Activated naive CD4-positive, alpha-beta T cell (primary cell): Measurements from ENCODE around the gene EIF4E2.
A peak's percentile ranks its signal among the peaks of the same experiment; 100 is the strongest.

Experiments
- DNase-seq, 4 experiments: peaks; one replicate each; lab custom pipeline; 2025; lab: John Stamatoyannopoulos, UW

EIF4E2 gene

DNA sequence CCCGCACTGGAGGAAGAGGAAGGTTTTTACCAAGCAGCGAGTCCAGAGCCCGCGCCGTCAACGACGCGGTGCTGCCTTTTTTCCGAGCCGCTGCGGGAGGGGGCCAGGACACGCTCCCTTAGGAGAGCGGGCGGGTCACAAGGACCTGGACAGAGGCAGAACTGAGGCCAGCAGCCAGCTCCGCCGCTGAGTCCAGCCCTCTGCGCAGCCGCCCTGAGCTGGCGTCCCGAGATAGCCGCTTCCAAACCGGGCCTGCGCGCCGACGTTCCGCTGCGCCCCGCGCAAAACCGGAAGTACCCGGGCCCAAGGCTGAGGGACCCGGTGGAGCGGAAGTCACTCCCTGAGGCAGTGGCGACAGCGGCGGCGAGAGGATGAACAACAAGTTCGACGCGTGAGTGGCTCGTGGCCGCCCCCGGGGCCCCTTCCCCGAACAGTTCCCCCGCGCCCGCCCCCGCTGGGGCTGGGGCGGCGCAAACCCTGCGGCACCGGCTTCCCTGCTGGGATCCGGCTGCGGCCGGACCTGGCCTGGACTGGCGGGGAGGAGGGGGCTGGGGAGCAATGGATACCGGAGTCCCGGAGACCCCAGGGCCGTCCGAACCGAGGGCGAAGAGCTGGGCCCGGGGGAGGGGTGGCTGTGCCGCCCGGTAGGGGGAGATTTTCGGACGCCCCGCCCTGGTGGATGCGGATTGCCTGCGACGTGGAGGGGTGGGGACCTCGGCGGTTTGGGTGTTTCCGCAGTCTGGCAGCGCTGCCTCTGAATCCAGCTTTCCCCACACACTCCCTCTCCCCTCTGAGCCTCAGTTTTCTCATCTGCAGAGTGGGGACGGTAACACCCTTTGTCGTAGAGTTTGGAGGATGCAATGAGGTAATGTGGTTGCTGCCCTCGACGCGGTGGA lies at the start of gene EIF4E2, which contains the start of gene TIGD1:
Gene EIF4E2, plus strand, starts transcription at position 336 of the 896 bp plus-strand sequence. Its CDS starts 36 bp downstream, at position 372.
Gene TIGD1, minus strand, starts transcription at position 204 of the 896 bp plus-strand sequence. CDS start 675 bp downstream, outside the sequence.
- DNase-seq: peak; percentile 77 to 89 (median 86)

DNA sequence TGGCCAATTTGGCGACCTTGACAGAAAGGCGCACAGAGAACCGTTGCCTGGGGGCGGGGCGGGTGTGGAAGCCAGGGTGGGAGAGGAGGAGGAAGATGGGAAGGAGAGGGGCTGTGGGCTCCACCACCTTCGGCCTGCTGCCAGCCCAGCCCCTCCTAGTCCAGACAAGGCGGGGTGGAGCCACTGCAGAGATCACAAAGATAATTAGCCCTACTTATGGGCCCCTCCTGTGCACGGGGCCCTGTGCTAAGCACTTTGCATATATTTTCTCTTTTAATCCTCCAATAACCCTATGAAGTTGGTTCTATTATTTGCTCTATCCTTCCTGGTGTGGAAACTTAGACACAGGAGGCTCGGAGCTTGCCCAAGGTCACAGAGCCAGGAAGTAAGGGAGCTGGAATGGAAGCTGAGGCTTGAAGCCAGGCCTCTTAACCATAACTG lies 49.1 kb upstream of the EIF4E2 start:
- DNase-seq: no peak

DNA sequence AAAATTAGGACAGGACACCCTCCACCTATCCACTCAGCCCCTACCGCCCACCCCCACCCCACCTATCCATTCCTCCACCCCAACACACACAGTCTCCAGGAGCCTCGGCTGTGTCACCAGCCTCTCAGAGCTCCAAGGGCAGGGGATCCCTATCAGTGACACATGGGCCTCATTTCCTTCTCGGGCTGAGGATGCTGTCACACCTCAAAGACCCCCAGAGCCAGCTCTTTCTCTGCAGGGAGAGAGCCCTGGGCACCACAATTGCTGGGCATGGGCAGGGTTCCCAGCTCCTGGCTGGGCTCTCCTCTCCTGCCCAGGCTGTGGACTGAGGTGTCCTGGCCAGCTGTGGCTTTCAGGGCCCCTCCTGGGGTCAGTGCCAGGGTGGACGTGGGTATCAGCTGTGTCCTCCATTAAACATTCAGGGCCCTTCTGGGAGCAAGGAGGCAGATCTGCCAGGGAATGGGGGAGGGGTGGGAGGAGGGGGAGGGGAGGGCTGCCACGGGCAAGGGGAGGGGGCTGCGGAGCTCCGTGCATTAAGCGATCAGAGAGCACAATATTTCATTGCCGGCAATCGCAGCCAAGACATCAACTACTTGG lies 48.6 kb upstream of the EIF4E2 start:
- no peak for DNase-seq

DNA sequence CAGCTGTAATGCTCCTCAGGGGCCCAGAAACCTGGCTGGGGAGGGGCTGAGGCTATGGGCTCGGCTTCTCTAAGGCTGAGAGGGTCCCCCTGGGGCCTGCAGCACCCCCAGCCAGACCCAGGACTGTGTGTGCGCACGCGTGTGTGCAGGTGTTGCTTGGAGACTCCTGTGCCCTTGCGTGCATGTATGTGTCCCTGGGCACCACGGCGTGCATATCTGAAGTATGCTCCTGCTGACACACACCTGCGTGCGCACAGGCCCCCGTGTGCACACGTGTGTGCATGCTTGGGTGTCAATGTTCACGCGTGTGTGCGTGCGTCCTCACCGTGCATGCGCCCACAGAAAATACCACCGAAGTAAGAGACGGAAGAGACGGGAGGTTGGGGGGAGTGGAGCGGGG lies 48.0 kb upstream of the EIF4E2 start:
- DNase-seq: no peak

- DNase-seq: no peak
Observed at GRCh38 chr2:232502911-232503808, 47.3 kb upstream of the EIF4E2 start.

DNA sequence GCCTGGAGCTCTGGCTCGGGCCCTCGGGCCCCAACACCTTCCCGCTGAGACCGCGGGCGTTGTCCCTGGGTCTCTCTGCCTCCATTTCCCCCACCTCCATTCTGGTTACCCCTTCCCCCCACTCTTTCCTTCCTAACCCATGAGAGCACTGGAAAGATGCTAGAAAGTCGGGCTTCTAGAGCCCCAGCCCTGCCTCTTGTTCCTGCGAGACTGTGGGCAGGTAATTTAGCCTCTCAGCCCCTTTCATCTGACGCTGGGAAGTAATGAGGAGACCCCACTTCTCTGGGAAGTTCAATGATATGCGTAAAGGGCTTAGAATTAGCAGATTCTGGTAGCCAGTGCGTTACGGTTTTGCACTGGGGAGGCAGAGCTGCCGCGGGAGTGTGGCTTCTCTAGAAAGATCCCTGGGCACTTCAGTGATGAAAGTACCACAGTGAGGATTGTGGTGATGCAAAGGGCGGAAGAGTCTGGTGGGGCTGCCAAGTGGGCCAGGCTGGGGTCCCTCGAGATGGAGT lies 46.6 kb upstream of the EIF4E2 start:
- DNase-seq: no peak

DNA sequence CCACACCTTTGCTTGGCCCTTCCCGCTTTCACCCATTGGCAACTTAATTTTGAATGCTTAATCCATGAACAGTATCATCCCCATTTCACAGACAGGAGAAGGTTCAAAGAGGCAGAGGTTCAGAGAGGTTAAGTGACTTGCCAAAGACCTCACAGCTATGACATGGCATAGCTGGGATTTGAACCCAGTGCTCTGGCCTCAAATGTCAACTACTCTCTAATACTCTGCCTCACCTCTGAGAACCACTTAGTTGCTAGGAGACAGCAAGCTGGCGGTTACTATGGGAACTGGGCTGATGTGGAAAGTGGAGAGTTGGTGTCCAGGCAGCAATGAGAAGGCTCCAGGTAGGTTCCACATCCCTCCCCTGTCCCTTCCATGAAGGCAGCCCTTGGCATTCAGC lies 46.1 kb upstream of the EIF4E2 start:
- no peak for DNase-seq

DNA sequence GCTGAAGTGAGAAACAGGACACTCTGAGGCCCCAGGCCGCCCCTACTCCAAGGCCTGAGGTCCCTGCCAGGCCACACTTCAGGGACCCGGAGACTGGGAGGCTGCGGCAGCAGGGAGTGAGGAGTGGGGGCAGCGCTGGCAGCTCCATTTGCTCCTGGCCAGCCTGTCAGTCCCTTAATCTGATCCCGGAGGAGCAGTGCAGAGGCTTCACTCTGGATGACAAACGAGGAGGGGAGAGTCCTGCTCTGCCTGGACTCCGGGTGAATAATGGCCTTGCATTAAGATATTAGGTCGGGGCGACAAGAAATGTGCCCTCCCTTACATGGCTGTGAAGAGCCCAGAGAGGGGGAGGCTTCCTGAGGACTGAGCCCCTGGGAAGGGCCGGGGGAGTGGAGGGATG lies 44.6 kb upstream of the EIF4E2 start:
- DNase-seq: no peak

DNA sequence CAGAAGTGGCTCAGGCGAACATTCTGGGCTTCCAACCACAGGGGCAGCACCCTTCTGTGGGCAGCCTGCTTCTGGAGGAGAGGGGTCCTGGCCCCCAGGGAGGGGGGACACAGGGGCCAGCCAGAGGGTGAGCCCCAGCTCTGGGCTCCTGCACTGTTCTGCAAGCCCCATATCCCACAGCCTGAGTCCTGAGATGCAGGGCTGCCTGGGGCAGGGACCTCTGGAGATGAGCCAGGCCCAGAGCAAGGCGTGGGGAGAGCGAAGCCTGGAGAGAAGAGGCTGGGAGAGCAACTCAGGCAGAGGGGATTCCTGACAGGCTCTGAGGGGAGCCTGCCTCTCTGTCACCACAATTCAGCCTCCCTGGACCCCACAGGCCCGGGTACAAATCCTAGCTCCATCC lies 43.8 kb upstream of the EIF4E2 start:
- DNase-seq: no peak

DNA sequence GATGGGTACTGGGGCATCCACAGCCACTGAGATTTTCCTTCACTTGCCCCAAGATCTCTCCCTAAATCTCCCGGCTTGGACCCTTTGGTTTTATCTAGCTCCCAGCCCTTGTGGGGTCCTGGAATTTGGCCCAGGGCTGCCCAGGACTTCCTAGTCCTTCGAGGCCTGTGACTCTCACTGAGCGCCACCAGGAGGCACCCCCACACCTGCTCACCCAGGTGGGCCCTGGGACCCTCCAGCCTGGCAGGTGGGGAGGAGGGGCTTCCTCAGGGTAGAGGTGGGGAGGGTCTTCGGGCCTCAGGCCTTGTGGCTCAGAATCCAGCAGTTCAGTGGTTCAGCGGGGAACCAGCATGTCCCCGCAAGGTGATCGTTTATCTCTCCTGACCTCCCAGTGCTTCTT lies 42.2 kb upstream of the EIF4E2 start:
- DNase-seq: no peak

DNA sequence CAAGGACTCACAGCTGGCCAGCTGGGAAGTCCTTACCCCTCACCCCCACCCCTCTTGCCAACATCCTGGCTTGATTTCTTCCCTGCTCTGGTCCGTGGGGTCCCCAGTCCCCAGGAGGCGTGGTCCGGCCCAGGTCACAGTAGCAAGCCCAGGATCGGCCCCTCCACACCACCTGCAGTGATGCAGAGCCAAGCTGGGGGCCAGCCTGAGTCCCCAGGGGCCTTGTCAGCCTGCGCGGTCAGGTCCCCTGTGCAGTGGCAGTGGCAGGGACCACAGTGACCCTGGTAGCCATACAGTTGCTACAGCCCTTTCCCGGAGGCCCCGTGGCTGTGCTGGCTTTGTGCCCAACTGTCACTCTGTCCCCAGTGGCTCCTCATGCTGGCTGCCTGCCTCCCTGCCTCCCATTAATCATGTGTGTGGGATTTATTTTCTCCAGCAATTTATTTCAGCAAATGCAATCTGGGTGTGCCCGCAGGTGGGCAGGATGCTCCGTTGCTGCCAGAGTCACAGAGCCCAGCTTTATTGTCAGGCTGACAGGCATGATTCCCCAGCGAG lies 39.1 kb upstream of the EIF4E2 start:
- DNase-seq: no peak

DNA sequence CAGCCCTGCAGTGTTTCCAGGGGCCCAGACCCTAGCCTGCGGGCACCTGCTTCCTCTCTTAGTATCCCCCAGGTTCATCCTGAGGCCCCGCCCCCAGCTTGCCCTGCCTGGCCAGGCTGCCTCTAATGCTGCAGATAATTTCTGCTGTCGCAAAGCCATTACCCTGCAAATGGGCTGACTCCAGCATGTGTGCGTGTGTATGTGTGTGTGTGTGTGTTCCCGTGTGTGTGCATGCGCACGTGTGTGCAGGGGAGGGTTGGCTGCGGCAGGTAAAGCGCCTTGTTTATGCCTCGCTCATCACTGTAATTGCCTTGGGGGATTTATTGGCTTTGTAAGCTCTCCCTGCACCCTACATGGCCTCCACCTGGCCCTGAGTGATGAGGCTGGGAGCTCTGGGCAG lies 37.9 kb upstream of the EIF4E2 start:
- DNase-seq: no peak

DNA sequence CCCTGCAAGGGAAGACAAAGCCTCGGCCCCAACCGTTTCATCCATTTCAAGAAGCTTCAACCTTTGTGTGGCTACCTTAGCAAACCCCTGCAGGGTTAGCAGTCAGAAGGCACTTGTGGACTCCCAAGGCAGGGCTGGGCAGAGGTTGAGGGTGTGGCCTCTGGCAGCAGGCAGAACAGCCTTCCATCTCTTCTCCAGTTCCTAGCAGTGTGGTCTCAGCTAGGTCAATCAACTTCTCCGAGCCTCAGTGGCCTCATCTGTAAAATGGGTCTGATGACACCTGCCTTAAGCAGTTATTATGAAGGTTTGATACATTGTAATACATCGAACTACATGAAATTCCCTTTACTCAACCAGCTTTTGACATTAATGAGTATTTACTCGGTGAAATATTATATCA lies 37.1 kb upstream of the EIF4E2 start:
- no peak for DNase-seq

DNA sequence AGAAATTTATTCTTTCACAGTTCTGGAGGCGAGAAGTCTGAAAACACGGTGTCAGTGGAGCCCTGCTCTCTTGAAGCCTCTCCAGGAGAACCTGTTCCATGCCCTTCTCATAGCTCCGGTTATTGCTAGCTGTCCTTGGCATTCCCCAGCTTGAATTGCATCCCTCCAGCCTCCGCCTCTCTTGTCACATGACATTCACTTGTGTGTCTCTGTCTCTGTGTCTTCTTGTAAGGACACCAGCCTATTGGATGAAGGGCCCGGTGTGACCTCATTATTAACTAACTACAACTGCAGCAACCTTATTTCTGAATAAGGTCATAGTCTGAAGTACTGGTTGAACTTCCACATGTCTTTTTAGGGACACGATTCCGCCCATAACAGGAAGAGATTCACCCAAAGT lies 34.9 kb upstream of the EIF4E2 start:
- DNase-seq: no peak

GRCh38 chr2:232516551-232516950 lies 33.9 kb upstream of the EIF4E2 start:
- no peak for DNase-seq

- no peak for DNase-seq
Observed at GRCh38 chr2:232518844-232519243, 31.6 kb upstream of the EIF4E2 start.

- no peak for DNase-seq
Observed at GRCh38 chr2:232519581-232520438, 30.7 kb upstream of the EIF4E2 start, which contains the start of gene PRSS56. PRSS56 (plus strand) TSS chr2:232520388; CDS start chr2:232520599, 211 bp downstream.

GRCh38 chr2:232520489-232520888 lies 30.0 kb upstream of the EIF4E2 start:
- DNase-seq: no peak

DNA sequence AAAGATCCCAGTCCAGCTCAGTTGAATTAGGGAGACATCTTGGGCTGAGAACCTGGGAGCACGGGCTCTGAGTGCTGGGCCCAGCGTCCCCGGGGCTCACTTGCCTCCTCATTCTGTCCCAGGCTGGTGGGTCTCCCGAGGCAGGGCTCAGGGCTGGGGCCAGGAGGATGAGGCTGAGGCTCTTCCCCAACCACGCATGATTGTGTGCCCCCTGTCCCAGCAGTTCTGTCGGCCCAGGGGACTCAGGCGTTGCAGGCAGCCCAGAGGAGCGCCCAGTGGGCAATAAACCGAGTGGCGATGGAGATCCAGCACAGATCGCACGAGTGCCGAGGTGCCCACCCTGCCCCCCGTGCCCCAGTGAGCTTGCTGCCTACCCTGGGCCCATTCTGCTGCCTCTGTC lies 29.4 kb upstream of the EIF4E2 start:
- no peak for DNase-seq

- DNase-seq: peak; percentile 34 to 69 (median 60)
Observed at GRCh38 chr2:232521959-232522622, 28.4 kb upstream of the EIF4E2 start.
